Neural cell (in vitro differentiated cells): ENCODE results near the gene CCNB1IP1. TPM values are rescaled to one million over a fixed set of nuclear protein-coding genes. Genes with fewer than 3 reads are reported as not detected.

Source experiments
- H2AFZ ChIP-seq: fragments of 200-600, 300-800 bp; sonication (generic), shearing (Covaris generic); 2 replicates; pipeline ENCODE4 v1.6.0; 2014; ENCODE audit warnings: low read depth, mild to moderate bottlenecking, antibody characterized with exemption, low read length, moderate library complexity
- H3F3A ChIP-seq: fragments of 200-600 bp; shearing (Covaris generic); 2 replicates; pipeline ENCODE4 v1.6.1; 2016; ENCODE audit warnings: mild to moderate bottlenecking, moderate library complexity, mixed read lengths, antibody characterized with exemption, low read length; ENCODE audit not compliant: insufficient read depth, poor library complexity, severe bottlenecking
- H3K27ac ChIP-seq: fragments of 200-600, 300-800 bp; sonication (generic), shearing (Covaris generic); 2 replicates; pipeline ENCODE4 v1.5.1; 2014; ENCODE audit warnings: mild to moderate bottlenecking, low read length, moderate library complexity
- H3K27me3 ChIP-seq: fragments of 300-800, 200-600 bp; sonication (generic), shearing (Covaris generic); 2 replicates; pipeline ENCODE4 v1.6.0; 2014; ENCODE audit warnings: mild to moderate bottlenecking, low read depth, low read length, moderate library complexity; ENCODE audit not compliant: insufficient read depth
- H3K36me3 ChIP-seq: fragments of 300-800, 200-600 bp; sonication (generic), shearing (Covaris generic); 2 replicates; pipeline ENCODE4 v1.5.1; 2014; ENCODE audit warnings: mild to moderate bottlenecking, antibody characterized with exemption, low read length, moderate library complexity; ENCODE audit not compliant: insufficient read depth
- H3K4me2 ChIP-seq: fragments of 300-800, 200-600 bp; sonication (generic), shearing (Covaris generic); 2 replicates; pipeline ENCODE4 v1.6.0; 2014; ENCODE audit warnings: mild to moderate bottlenecking, low read length
- H3K4me3 ChIP-seq: fragments of 300-800, 200-600 bp; sonication (generic), shearing (Covaris generic); 2 replicates; pipeline ENCODE4 v1.5.1; 2014; ENCODE audit warnings: mild to moderate bottlenecking, low read length, moderate library complexity
- H3K79me2 ChIP-seq: fragments of 200-600 bp; shearing (Covaris generic); replicated peaks from 2 replicates; pipeline ENCODE4 v1.6.0; 2014; ENCODE audit warnings: mild to moderate bottlenecking, low read length, moderate library complexity; ENCODE audit not compliant: insufficient read depth
- H3K9ac ChIP-seq: fragments of 300-800, 200-600 bp; sonication (generic), shearing (Covaris generic); 2 replicates; pipeline ENCODE4 v1.6.1; 2016; ENCODE audit warnings: mild to moderate bottlenecking, low read length, mixed read lengths
- H3K9me2 ChIP-seq: fragments of 200-600 bp; shearing (Covaris generic); 2 replicates; pipeline ENCODE4 v1.6.1; 2016; ENCODE audit warnings: mild to moderate bottlenecking, low read length, mixed read lengths; ENCODE audit not compliant: insufficient read depth
- H3K9me3 ChIP-seq: fragments of 200-600, 300-800 bp; sonication (generic), shearing (Covaris generic); 2 replicates; pipeline ENCODE4 v1.6.1; 2016; ENCODE audit warnings: mild to moderate bottlenecking, mixed run types, low read length, moderate library complexity, mixed read lengths
- H4K20me1 ChIP-seq: fragments of 200-600 bp; shearing (Covaris generic); 2 replicates; pipeline ENCODE4 v1.6.1; 2016; ENCODE audit warnings: mild to moderate bottlenecking, mixed run types; ENCODE audit not compliant: insufficient read depth
- CTCF ChIP-seq: fragments of 450-650 bp; IDR thresholded peaks from 2 replicates; pipeline ENCODE4 v1.5.1; 2014; ENCODE audit warnings: antibody characterized with exemption, mild to moderate bottlenecking, moderate library complexity; ENCODE audit not compliant: poor library complexity, severe bottlenecking
- EP300 ChIP-seq: fragments of 450-650 bp; conservative IDR thresholded peaks from 2 replicates; pipeline ENCODE4 v1.6.1; 2014; ENCODE audit warnings: antibody characterized with exemption, mild to moderate bottlenecking, moderate library complexity; ENCODE audit not compliant: poor library complexity, severe bottlenecking
- EZH2 ChIP-seq: fragments of 200-600, 300-800 bp; shearing (Covaris generic), sonication (generic); IDR thresholded peaks from 2 replicates; pipeline ENCODE4 v1.6.1; 2014; ENCODE audit warnings: antibody characterized with exemption, low read length, borderline replicate concordance, mild to moderate bottlenecking; ENCODE audit not compliant: insufficient read depth, poor library complexity, severe bottlenecking
- MXI1 ChIP-seq: fragments of 450-650 bp; conservative IDR thresholded peaks from 2 replicates; pipeline ENCODE4 v1.6.1; 2014; ENCODE audit warnings: antibody characterized with exemption, mild to moderate bottlenecking; ENCODE audit not compliant: poor library complexity, severe bottlenecking
- POLR2AphosphoS5 ChIP-seq: IDR thresholded peaks from 2 replicates; pipeline ENCODE4 v1.6.1; 2012
- RAD21 ChIP-seq: fragments of 450-650 bp; conservative IDR thresholded peaks from 2 replicates; pipeline ENCODE4 v1.6.1; 2014; ENCODE audit warnings: antibody characterized with exemption, mild to moderate bottlenecking, moderate library complexity
- SMC3 ChIP-seq: fragments of 450-650 bp; conservative IDR thresholded peaks from 2 replicates; pipeline ENCODE4 v1.6.1; 2014; ENCODE audit warnings: antibody characterized with exemption, mild to moderate bottlenecking, moderate library complexity; ENCODE audit not compliant: poor library complexity
- TAF1 ChIP-seq: IDR thresholded peaks from 2 replicates; pipeline ENCODE4 v1.6.1; 2012; ENCODE audit warnings: low read depth
- polyA plus RNA-seq: library from polyadenylated mRNA; depleted of rRNA; stranded (reverse); fragments of >200 nt; gene quantifications from 2 replicates; pipeline ENCODE4 v1.2.3, GENCODE V29; 2014
- TF ChIP-seq, protein P1 (sequence below): IDR thresholded peaks from 2 replicates; pipeline ENCODE4 v1.6.1; 2012; ENCODE audit warnings: borderline replicate concordance

The CCNB1IP1 gene
- polyA plus RNA-seq, 1 donor from 2014 or later = 67.2 TPM

DNA sequence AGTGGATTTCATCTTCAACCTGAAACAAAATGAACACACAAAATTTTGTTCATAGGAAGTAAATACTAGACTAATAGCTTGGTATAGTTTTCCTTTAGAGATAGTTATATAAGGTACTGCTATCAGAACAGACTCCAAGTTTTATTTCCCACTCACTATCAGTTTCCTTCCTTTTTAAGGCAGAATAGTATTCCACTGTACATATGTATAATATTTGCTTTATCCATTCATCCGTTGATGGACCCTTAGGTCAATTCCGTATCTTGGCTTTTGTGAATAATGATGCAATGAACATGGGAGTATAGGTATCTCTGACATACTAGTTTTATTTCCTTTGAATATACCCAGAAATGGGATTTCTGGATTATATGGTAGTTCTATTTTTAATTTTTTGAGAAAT, 3.7 kb downstream of the CCNB1IP1 start:
- Histone ChIP-seq H3K4me2 (no peak overlapping the region), H3K4me3 (no peak overlapping the region), H3K79me2 (peaks cover 25% of the 10 kb centered on the region), H4K20me1 (no peaks in the 10 kb centered on the region), H3F3A (peaks cover 10% of the 10 kb centered on the region), H3K27me3 (no peaks in the 10 kb centered on the region), H3K9ac (no peak overlapping the region), H3K9me2 (no peaks in the 10 kb centered on the region), H3K9me3 (no peaks in the 10 kb centered on the region), H2AFZ (no peak overlapping the region), H3K27ac (no peak overlapping the region), H3K36me3 (no peaks in the 10 kb centered on the region)
- no peak for TF ChIP-seq POLR2AphosphoS5
- TF ChIP-seq, protein P1, sequence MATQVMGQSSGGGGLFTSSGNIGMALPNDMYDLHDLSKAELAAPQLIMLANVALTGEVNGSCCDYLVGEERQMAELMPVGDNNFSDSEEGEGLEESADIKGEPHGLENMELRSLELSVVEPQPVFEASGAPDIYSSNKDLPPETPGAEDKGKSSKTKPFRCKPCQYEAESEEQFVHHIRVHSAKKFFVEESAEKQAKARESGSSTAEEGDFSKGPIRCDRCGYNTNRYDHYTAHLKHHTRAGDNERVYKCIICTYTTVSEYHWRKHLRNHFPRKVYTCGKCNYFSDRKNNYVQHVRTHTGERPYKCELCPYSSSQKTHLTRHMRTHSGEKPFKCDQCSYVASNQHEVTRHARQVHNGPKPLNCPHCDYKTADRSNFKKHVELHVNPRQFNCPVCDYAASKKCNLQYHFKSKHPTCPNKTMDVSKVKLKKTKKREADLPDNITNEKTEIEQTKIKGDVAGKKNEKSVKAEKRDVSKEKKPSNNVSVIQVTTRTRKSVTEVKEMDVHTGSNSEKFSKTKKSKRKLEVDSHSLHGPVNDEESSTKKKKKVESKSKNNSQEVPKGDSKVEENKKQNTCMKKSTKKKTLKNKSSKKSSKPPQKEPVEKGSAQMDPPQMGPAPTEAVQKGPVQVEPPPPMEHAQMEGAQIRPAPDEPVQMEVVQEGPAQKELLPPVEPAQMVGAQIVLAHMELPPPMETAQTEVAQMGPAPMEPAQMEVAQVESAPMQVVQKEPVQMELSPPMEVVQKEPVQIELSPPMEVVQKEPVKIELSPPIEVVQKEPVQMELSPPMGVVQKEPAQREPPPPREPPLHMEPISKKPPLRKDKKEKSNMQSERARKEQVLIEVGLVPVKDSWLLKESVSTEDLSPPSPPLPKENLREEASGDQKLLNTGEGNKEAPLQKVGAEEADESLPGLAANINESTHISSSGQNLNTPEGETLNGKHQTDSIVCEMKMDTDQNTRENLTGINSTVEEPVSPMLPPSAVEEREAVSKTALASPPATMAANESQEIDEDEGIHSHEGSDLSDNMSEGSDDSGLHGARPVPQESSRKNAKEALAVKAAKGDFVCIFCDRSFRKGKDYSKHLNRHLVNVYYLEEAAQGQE = no peak
- no peak for TF ChIP-seq CTCF
- no peak for TF ChIP-seq RAD21
- TF ChIP-seq MXI1 = no peak
- no peak for TF ChIP-seq EZH2
- no peak for TF ChIP-seq EP300
- TF ChIP-seq SMC3 = no peak
- TF ChIP-seq TAF1 = no peak

DNA sequence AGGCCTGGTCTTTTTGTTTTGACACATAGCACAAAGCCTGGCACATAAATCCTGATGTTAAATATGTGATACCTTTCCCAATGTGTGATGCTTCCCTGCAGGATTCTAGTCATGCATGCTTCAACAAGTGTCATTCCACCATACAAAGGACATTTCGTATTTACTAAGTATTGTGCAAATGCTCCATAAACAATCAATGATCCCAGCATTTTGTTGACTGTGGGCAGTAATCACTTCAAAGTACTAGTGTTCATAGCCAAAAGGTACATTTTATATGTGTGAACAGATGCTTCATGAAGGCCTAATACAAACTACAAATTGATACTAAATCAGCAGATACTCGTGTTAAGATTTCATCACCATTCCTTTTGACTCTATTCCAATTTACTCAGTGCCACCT, 4.4 kb downstream of the CCNB1IP1 start:
- Histone ChIP-seq H3K27me3 (no peaks in the 10 kb centered on the region), H2AFZ (no peak overlapping the region), H3K79me2 (peaks cover 25% of the 10 kb centered on the region), H3K36me3 (no peaks in the 10 kb centered on the region), H3K4me3 (no peak overlapping the region), H3K9me3 (no peaks in the 10 kb centered on the region), H3K9ac (no peak overlapping the region), H4K20me1 (no peaks in the 10 kb centered on the region), H3K9me2 (no peaks in the 10 kb centered on the region), H3K4me2 (no peak overlapping the region), H3K27ac (no peak overlapping the region), H3F3A (peaks cover 10% of the 10 kb centered on the region)
- no peak for TF ChIP-seq MXI1
- TF ChIP-seq RAD21 = no peak
- no peak for TF ChIP-seq CTCF
